IMR-90 (cell line): ENCODE results near the gene HSPA6.

ENCODE experiments used
- BHLHE40 ChIP-seq: fragments of 150-350 bp; IDR thresholded peaks from 2 replicates; pipeline ENCODE4 v1.6.1; 2016; ENCODE audit warnings: mild to moderate bottlenecking, low read depth, low read length
- CTCF ChIP-seq: conservative IDR thresholded peaks from 2 replicates; pipeline ENCODE4 v1.5.1; 2012; ENCODE audit warnings: mild to moderate bottlenecking, low read depth, low read length, improper control_type of control experiment
- FOS ChIP-seq: fragments of 150-350 bp; IDR thresholded peaks from 2 replicates; pipeline ENCODE4 v1.6.1; 2016; ENCODE audit warnings: low read depth, low read length
- MAFK ChIP-seq: IDR thresholded peaks from 2 replicates; pipeline ENCODE4 v1.6.1; 2012; ENCODE audit warnings: low read depth, low read length, improper control_type of control experiment
- MAZ ChIP-seq: IDR thresholded peaks from 2 replicates; pipeline ENCODE4 v1.6.1; 2012; ENCODE audit warnings: low read depth, mild to moderate bottlenecking, low read length, improper control_type of control experiment, moderate library complexity, borderline replicate concordance
- POLR2A ChIP-seq: IDR thresholded peaks from 2 replicates; pipeline ENCODE4 v1.6.1; 2012; ENCODE audit warnings: mild to moderate bottlenecking, low read depth, low read length
- RAD21 ChIP-seq: IDR thresholded peaks from 2 replicates; pipeline ENCODE4 v1.6.1; 2012; ENCODE audit warnings: low read length, improper control_type of control experiment
- RCOR1 ChIP-seq: IDR thresholded peaks from 2 replicates; pipeline ENCODE4 v1.6.1; 2012; ENCODE audit warnings: mild to moderate bottlenecking, low read length, improper control_type of control experiment; ENCODE audit not compliant: insufficient replicate concordance
- RFX5 ChIP-seq: IDR thresholded peaks from 2 replicates; pipeline ENCODE4 v1.8.0; 2012; ENCODE audit warnings: low read depth, mild to moderate bottlenecking, low read length, moderate library complexity
- SMC3 ChIP-seq: fragments of 150-350 bp; IDR thresholded peaks from 2 replicates; pipeline ENCODE4 v1.6.1; 2016; ENCODE audit warnings: low read depth, mild to moderate bottlenecking, antibody characterized with exemption, low read length, moderate library complexity
- USF2 ChIP-seq: fragments of 150-350 bp; IDR thresholded peaks from 2 replicates; pipeline ENCODE4 v1.6.1; 2017; ENCODE audit warnings: mild to moderate bottlenecking, antibody characterized with exemption, low read length, low read depth

GRCh38 chr1:161491472-161491871, 32.9 kb upstream of the HSPA6 start:
- TF ChIP-seq MAFK (no peak), RFX5 (no peak), CTCF (no peak), POLR2A (no peak), RAD21 (no peak), SMC3 (no peak), MAZ (no peak), FOS (no peak), RCOR1 (no peak), USF2 (no peak), BHLHE40 (no peak)
